GM23248 (cell line): ENCODE results near the gene USP17L27. TPM values are rescaled to one million over a fixed set of nuclear protein-coding genes. Genes with fewer than 3 reads are reported as not detected.
"Not testable (repeated sequence)": the region's sequence is repeated elsewhere in the genome, so short reads cannot be mapped to it uniquely, and the experiment has no call there.

ENCODE experiments used
- DNase-seq: peaks from one replicate; pipeline ENCODE4 v3.0.0-alpha.2; 2015
- H2AFZ ChIP-seq: fragments of 200-600 bp; sonication (generic); 2 replicates; pipeline ENCODE4 v1.6.1; 2016; ENCODE audit warnings: antibody characterized with exemption
- H3F3A ChIP-seq: fragments of 200-600 bp; sonication (generic); 2 replicates; pipeline ENCODE4 v1.6.1; 2016; ENCODE audit warnings: mild to moderate bottlenecking, antibody characterized with exemption, mixed run types; ENCODE audit not compliant: insufficient read depth
- H3K27ac ChIP-seq: fragments of 200-600 bp; sonication (generic); 2 replicates; pipeline ENCODE4 v1.5.1; 2016; ENCODE audit warnings: mild to moderate bottlenecking
- H3K27me3 ChIP-seq: fragments of 200-600 bp; sonication (generic); replicated peaks from 2 replicates; pipeline ENCODE4 v1.6.1; 2016; ENCODE audit warnings: mild to moderate bottlenecking; ENCODE audit not compliant: insufficient read depth
- H3K36me3 ChIP-seq: fragments of 200-600 bp; sonication (generic); 2 replicates; pipeline ENCODE4 v1.6.1; 2016; ENCODE audit warnings: low read depth, mild to moderate bottlenecking
- H3K4me1 ChIP-seq: fragments of 200-600 bp; sonication (generic); 2 replicates; pipeline ENCODE4 v1.6.1; 2016; ENCODE audit warnings: mild to moderate bottlenecking; ENCODE audit not compliant: insufficient read depth
- H3K4me2 ChIP-seq: fragments of 200-600 bp; sonication (generic); one replicate; pipeline ENCODE4 v1.6.1; 2016; ENCODE audit warnings: mild to moderate bottlenecking; ENCODE audit not compliant: unreplicated experiment
- H3K4me3 ChIP-seq: fragments of 200-600 bp; sonication (generic); 2 replicates; pipeline ENCODE4 v1.5.1; 2016; ENCODE audit warnings: mild to moderate bottlenecking
- H3K79me2 ChIP-seq: fragments of 200-600 bp; sonication (generic); 2 replicates; pipeline ENCODE4 v1.6.1; 2016; ENCODE audit warnings: mild to moderate bottlenecking; ENCODE audit not compliant: insufficient read depth
- H3K9ac ChIP-seq: fragments of 200-600 bp; sonication (generic); 2 replicates; pipeline ENCODE4 v1.6.1; 2016; ENCODE audit warnings: mild to moderate bottlenecking
- H3K9me2 ChIP-seq: fragments of 200-600 bp; sonication (generic); 2 replicates; pipeline ENCODE4 v1.6.1; 2016; ENCODE audit warnings: mixed run types, mild to moderate bottlenecking, moderate library complexity; ENCODE audit not compliant: insufficient read depth
- H3K9me3 ChIP-seq: fragments of 200-600 bp; sonication (generic); one replicate; pipeline ENCODE4 v1.6.1; 2017; ENCODE audit warnings: low read depth
- H4K20me1 ChIP-seq: fragments of 200-600 bp; sonication (generic); 2 replicates; pipeline ENCODE4 v1.6.0; 2016; ENCODE audit not compliant: insufficient read depth
- WGBS, 2 experiments: methylation state at CpG; one replicate each; pipeline ENCODE4 v1.1.6; 2015 to 2017; ENCODE audit warnings: low lambda C conversion rate in 2 of 2, low coverage in 1 of 2; ENCODE audit errors: missing lambda C conversion rate in 2 of 2; 5-methylcytosine and 5-hydroxymethylcytosine counted together
- in situ Hi-C: fragments of 300-500 bp; cut with MboI; formaldehyde crosslinking; loops from 2 replicates; pipeline ENCODE4 v1.15.0; 2020
- polyA plus RNA-seq: library from polyadenylated mRNA; unstranded; fragments of >200 nt; fragmentation: Nextera tagmentation; extraction: Ambion mirVana; gene quantifications from 2 replicates; pipeline ENCODE4 v1.2.1, GENCODE V29; 2016
- total RNA-seq: library from RNA; depleted of rRNA; stranded (reverse); fragments of >200 nt; shearing (Covaris generic); gene quantifications from 2 replicates; pipeline ENCODE4 v1.2.3, GENCODE V29; 2014; rRNA removed

Gene USP17L27
- total RNA-seq (not detected in 2 replicates), polyA plus RNA-seq (not detected in 2 replicates)

DNA sequence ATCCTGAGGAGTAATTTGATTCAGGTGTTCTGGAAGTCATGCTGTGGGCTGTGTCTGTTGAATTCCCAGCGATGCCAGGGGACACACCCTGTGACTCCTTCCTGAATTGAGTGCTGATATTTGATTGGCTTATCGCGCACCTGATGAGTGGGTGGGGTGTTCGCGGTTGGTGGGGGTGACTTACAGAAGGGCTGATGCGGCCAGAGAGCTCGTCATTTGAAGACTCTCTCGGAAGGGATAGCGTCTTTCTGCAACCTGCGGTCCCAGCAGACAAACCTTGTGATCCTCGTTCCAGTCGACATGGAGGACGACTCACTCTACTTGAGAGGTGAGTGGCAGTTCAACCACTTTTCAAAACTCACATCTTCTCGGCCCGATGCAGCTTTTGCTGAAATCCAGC, at the start of gene USP17L27:
Gene USP17L27, plus strand, starts transcription at position 301 of the 400 bp plus-strand sequence. Its CDS starts 0 bp downstream, at position 301.
- H3K4me3 ChIP-seq, H3K4me2 ChIP-seq, DNase-seq, H3K9me3 ChIP-seq, H2AFZ ChIP-seq, H3K9ac ChIP-seq, H3K9me2 ChIP-seq, in situ Hi-C loops, H3K79me2 ChIP-seq, H3F3A ChIP-seq, H3K36me3 ChIP-seq, H3K27me3 ChIP-seq, H3K27ac ChIP-seq, H3K4me1 ChIP-seq, H4K20me1 ChIP-seq: not testable (repeated sequence)
- no CpG with 5 or more reads among the region's 15 CpGs for WGBS, 2 experiments

GRCh38 chr4:9324191-9324590, 19.8 kb upstream of the USP17L27 start:
- DNase-seq, H3K27ac ChIP-seq, H3K4me2 ChIP-seq, H4K20me1 ChIP-seq, H3K9ac ChIP-seq, H3K4me1 ChIP-seq, H3K36me3 ChIP-seq, H3F3A ChIP-seq, H2AFZ ChIP-seq, H3K79me2 ChIP-seq, H3K9me3 ChIP-seq, H3K4me3 ChIP-seq, in situ Hi-C loops, H3K9me2 ChIP-seq, H3K27me3 ChIP-seq: not testable (repeated sequence)
- WGBS, 2 experiments, result 47 to 50% methylated on average over 4 to 5 of the region's 13 CpGs

DNA sequence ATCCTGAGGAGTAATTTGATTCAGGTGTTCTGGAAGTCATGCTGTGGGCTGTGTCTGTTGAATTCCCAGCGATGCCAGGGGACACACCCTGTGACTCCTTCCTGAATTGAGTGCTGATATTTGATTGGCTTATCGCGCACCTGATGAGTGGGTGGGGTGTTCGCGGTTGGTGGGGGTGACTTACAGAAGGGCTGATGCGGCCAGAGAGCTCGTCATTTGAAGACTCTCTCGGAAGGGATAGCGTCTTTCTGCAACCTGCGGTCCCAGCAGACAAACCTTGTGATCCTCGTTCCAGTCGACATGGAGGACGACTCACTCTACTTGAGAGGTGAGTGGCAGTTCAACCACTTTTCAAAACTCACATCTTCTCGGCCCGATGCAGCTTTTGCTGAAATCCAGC, 19.1 kb upstream of the USP17L27 start, which contains the start of gene USP17L24:
Gene USP17L24, plus strand, starts transcription at position 301 of the 400 bp plus-strand sequence. Its CDS starts 0 bp downstream, at position 301.
- H3K4me1 ChIP-seq, H3F3A ChIP-seq, H3K36me3 ChIP-seq, H3K9me2 ChIP-seq, H3K9me3 ChIP-seq, in situ Hi-C loops, H3K9ac ChIP-seq, H3K79me2 ChIP-seq, H4K20me1 ChIP-seq, DNase-seq, H3K27me3 ChIP-seq, H3K4me2 ChIP-seq, H3K27ac ChIP-seq, H3K4me3 ChIP-seq, H2AFZ ChIP-seq: not testable (repeated sequence)
- WGBS, 2 experiments, result no CpG with 5 or more reads among the region's 15 CpGs

GRCh38 chr4:9329611-9330010, 14.3 kb upstream of the USP17L27 start, which contains the start of gene USP17L25:
Gene USP17L25 (plus strand): TSS chr4:9329911. CDS start chr4:9329911, 0 bp downstream.
- H3K27ac ChIP-seq, in situ Hi-C loops, H3K9me2 ChIP-seq, H3K36me3 ChIP-seq, H3K4me1 ChIP-seq, H3K79me2 ChIP-seq, H3F3A ChIP-seq, H3K9me3 ChIP-seq, H3K4me3 ChIP-seq, H3K4me2 ChIP-seq, H4K20me1 ChIP-seq, H3K9ac ChIP-seq, H2AFZ ChIP-seq, H3K27me3 ChIP-seq, DNase-seq: not testable (repeated sequence)
- WGBS, 2 experiments, result no CpG with 5 or more reads among the region's 15 CpGs

- H3K9me3 ChIP-seq, H3K9me2 ChIP-seq, H3K4me1 ChIP-seq, DNase-seq, H4K20me1 ChIP-seq, H3K4me3 ChIP-seq, H3K27me3 ChIP-seq, in situ Hi-C loops, H3K79me2 ChIP-seq, H3K4me2 ChIP-seq, H3K9ac ChIP-seq, H3F3A ChIP-seq, H3K36me3 ChIP-seq, H3K27ac ChIP-seq, H2AFZ ChIP-seq: not testable (repeated sequence)
- WGBS, 2 experiments, result no CpG with 5 or more reads among the region's 15 CpGs
Observed at GRCh38 chr4:9334358-9334757, 9.6 kb upstream of the USP17L27 start, which contains the start of gene USP17L26. Gene USP17L26 (plus strand): TSS chr4:9334658. CDS start chr4:9334658, 0 bp downstream.

DNA sequence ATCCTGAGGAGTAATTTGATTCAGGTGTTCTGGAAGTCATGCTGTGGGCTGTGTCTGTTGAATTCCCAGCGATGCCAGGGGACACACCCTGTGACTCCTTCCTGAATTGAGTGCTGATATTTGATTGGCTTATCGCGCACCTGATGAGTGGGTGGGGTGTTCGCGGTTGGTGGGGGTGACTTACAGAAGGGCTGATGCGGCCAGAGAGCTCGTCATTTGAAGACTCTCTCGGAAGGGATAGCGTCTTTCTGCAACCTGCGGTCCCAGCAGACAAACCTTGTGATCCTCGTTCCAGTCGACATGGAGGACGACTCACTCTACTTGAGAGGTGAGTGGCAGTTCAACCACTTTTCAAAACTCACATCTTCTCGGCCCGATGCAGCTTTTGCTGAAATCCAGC, 4.8 kb upstream of the USP17L27 start, which contains the start of gene USP17L5:
Gene USP17L5, plus strand, starts transcription at position 301 of the 400 bp plus-strand sequence. Its CDS starts 0 bp downstream, at position 301.
- H3K27ac ChIP-seq, H3K4me1 ChIP-seq, H4K20me1 ChIP-seq, H3K4me3 ChIP-seq, H2AFZ ChIP-seq, H3K9me2 ChIP-seq, H3K27me3 ChIP-seq, DNase-seq, H3K79me2 ChIP-seq, H3K4me2 ChIP-seq, H3K9ac ChIP-seq, H3K36me3 ChIP-seq, H3K9me3 ChIP-seq, in situ Hi-C loops, H3F3A ChIP-seq: not testable (repeated sequence)
- no CpG with 5 or more reads among the region's 15 CpGs for WGBS, 2 experiments

GRCh38 chr4:9348593-9348992, 4.6 kb downstream of the USP17L27 start, which contains the start of gene USP17L28:
Gene USP17L28 (plus strand): TSS chr4:9348893. CDS start chr4:9348893, 0 bp downstream.
- H3K79me2 ChIP-seq, H3K27me3 ChIP-seq, H3K27ac ChIP-seq, DNase-seq, in situ Hi-C loops, H2AFZ ChIP-seq, H3F3A ChIP-seq, H3K4me3 ChIP-seq, H3K9me3 ChIP-seq, H3K36me3 ChIP-seq, H3K9me2 ChIP-seq, H4K20me1 ChIP-seq, H3K4me1 ChIP-seq, H3K4me2 ChIP-seq, H3K9ac ChIP-seq: not testable (repeated sequence)
- no CpG with 5 or more reads among the region's 15 CpGs for WGBS, 2 experiments

GRCh38 chr4:9350866-9351265, 6.9 kb downstream of the USP17L27 start:
- H3K9ac ChIP-seq, H3K4me1 ChIP-seq, H3K27ac ChIP-seq, H4K20me1 ChIP-seq, H3K4me3 ChIP-seq, H3K36me3 ChIP-seq, H2AFZ ChIP-seq, H3K4me2 ChIP-seq, H3F3A ChIP-seq, H3K27me3 ChIP-seq, H3K9me2 ChIP-seq, DNase-seq, H3K9me3 ChIP-seq, in situ Hi-C loops, H3K79me2 ChIP-seq: not testable (repeated sequence)
- WGBS, 2 experiments, result no CpG with 5 or more reads among the region's 18 CpGs
